Keratinocyte (primary cell): ENCODE measurements around the gene SLC13A5.

Experiments used
- EZH2 ChIP-seq: IDR thresholded peaks from one replicate; pipeline ENCODE4 v1.6.1; 2012; ENCODE audit warnings: inconsistent platforms, mild to moderate bottlenecking, low read length, moderate library complexity
- TF ChIP-seq, protein P1 (sequence below), 3 experiments: IDR thresholded peaks in 1 of 3; conservative IDR thresholded peaks in 1 of 3; optimal IDR thresholded peaks in 1 of 3; 2 replicates in 2 of 3; 3 replicates in 1 of 3; pipeline versions ENCODE3 to v1.5.1; 2011; ENCODE audit warnings: low read length in 3 of 3, mild to moderate bottlenecking in 3 of 3, moderate library complexity in 2 of 3, control low read depth in 1 of 3, inconsistent platforms in 1 of 3; ENCODE audit not compliant: insufficient read depth in 2 of 3; ENCODE audit errors: extremely low read depth in 1 of 3

DNA sequence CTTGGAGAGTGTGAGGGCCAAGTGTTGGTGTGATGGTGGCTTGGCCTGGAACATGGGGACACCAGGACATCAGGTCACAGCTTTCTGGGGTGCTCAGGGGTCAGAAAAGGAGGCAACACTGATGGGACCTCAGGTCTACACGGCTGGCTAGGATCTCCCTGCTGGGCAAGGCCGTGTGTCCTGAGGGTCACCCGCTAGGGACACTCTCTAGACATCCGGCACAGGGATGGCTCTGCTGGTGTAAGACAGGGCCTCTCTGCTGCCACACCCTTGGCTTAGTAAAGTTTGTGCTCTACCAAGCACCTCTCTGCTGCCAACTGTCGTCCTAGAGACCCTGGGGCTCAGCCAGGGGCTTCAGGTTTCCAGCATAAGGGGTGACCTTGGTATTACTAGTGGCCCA is 16.3 kb downstream of the SLC13A5 start:
- TF ChIP-seq, protein P1, sequence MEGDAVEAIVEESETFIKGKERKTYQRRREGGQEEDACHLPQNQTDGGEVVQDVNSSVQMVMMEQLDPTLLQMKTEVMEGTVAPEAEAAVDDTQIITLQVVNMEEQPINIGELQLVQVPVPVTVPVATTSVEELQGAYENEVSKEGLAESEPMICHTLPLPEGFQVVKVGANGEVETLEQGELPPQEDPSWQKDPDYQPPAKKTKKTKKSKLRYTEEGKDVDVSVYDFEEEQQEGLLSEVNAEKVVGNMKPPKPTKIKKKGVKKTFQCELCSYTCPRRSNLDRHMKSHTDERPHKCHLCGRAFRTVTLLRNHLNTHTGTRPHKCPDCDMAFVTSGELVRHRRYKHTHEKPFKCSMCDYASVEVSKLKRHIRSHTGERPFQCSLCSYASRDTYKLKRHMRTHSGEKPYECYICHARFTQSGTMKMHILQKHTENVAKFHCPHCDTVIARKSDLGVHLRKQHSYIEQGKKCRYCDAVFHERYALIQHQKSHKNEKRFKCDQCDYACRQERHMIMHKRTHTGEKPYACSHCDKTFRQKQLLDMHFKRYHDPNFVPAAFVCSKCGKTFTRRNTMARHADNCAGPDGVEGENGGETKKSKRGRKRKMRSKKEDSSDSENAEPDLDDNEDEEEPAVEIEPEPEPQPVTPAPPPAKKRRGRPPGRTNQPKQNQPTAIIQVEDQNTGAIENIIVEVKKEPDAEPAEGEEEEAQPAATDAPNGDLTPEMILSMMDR (optimal IDR thresholded peaks at IDR 0.05 in 1 of 3, IDR thresholded peaks at IDR 0.05 in 1 of 3, conservative IDR thresholded peaks at IDR 0.05 in 1 of 3; ENCODE audit: extremely low read depth in 1 of 3, insufficient read depth in 2 of 3, low read length in 3 of 3) = no peak
- TF ChIP-seq EZH2 = no peak
